Keratinocyte (primary cell): ENCODE data around the gene DHRSX. TPM values are rescaled to one million over a fixed set of nuclear protein-coding genes. Genes with fewer than 3 reads are reported as not detected.

Experiments
- DNase-seq: peaks from one replicate; pipeline ENCODE4 v3.0.0-alpha.2; 2011; ENCODE audit warnings: low read depth, missing footprints, low spot score
- FAIRE-seq: peaks from 2 replicates; lab custom pipeline; 2011; peaks lifted over from hg19 to GRCh38; lab: Jason Lieb, UNC
- H2AFZ ChIP-seq: 2 replicates; pipeline ENCODE4 v1.6.0; 2012; ENCODE audit warnings: low read length, control low read depth, inconsistent platforms; ENCODE audit not compliant: control insufficient read depth
- H3K27ac ChIP-seq: 2 replicates; pipeline ENCODE4 v1.5.1; 2011; ENCODE audit warnings: low read length; ENCODE audit not compliant: control insufficient read depth, insufficient read depth
- H3K27me3 ChIP-seq: 3 replicates; pipeline ENCODE4 v1.6.0; 2011; ENCODE audit warnings: low read length; ENCODE audit not compliant: control insufficient read depth, insufficient read depth; ENCODE audit errors: extremely low read depth
- H3K36me3 ChIP-seq, 2 experiments: 2 replicates in 1 of 2; 3 replicates in 1 of 2; pipeline ENCODE4 v1.5.1; 2011; ENCODE audit warnings: low read length in 2 of 2, mild to moderate bottlenecking in 1 of 2; ENCODE audit not compliant: control insufficient read depth in 2 of 2, insufficient read depth in 2 of 2; ENCODE audit errors: extremely low read depth in 1 of 2
- H3K4me1 ChIP-seq: 3 replicates; pipeline ENCODE4 v1.5.1; 2011; ENCODE audit warnings: low read length; ENCODE audit not compliant: control insufficient read depth, insufficient read depth; ENCODE audit errors: extremely low read depth
- H3K4me2 ChIP-seq: 3 replicates; pipeline ENCODE4 v1.6.0; 2011; ENCODE audit warnings: low read depth, low read length; ENCODE audit not compliant: control insufficient read depth, insufficient read depth; ENCODE audit errors: extremely low read depth
- H3K4me3 ChIP-seq, 3 experiments: fragments of 200-600 bp in 1 of 3; sonication (generic) in 1 of 3; 2 replicates in 2 of 3; 3 replicates in 1 of 3; pipeline ENCODE4 v1.5.1; 2011 to 2016; ENCODE audit warnings: low read length in 3 of 3, mild to moderate bottlenecking in 3 of 3, control low read depth in 2 of 3, inconsistent platforms in 1 of 3, low read depth in 1 of 3, mixed read lengths in 1 of 3, mixed run types in 1 of 3, moderate library complexity in 1 of 3; ENCODE audit not compliant: control insufficient read depth in 2 of 3, insufficient read depth in 2 of 3; ENCODE audit errors: extremely low read depth in 1 of 3
- H3K79me2 ChIP-seq: 2 replicates; pipeline ENCODE4 v1.6.0; 2012; ENCODE audit warnings: low read length; ENCODE audit not compliant: control insufficient read depth, insufficient read depth
- H3K9ac ChIP-seq: 3 replicates; pipeline ENCODE4 v1.6.0; 2011; ENCODE audit warnings: low read length; ENCODE audit not compliant: control insufficient read depth, insufficient read depth; ENCODE audit errors: extremely low read depth
- H3K9me1 ChIP-seq: 3 replicates; pipeline ENCODE4 v1.6.0; 2011; ENCODE audit warnings: low read length; ENCODE audit not compliant: control insufficient read depth, insufficient read depth; ENCODE audit errors: extremely low read depth
- H3K9me3 ChIP-seq: 2 replicates; pipeline ENCODE4 v1.5.1; 2012; ENCODE audit warnings: low read depth, low read length; ENCODE audit not compliant: control insufficient read depth
- H4K20me1 ChIP-seq: 3 replicates; pipeline ENCODE4 v1.6.0; 2011; ENCODE audit warnings: low read length; ENCODE audit not compliant: control insufficient read depth, insufficient read depth; ENCODE audit errors: extremely low read depth
- CTCF ChIP-seq, 3 experiments: IDR thresholded peaks in 1 of 3; conservative IDR thresholded peaks in 1 of 3; optimal IDR thresholded peaks in 1 of 3; 2 replicates in 2 of 3; 3 replicates in 1 of 3; pipeline versions ENCODE3 to v1.5.1; 2011; ENCODE audit warnings: low read length in 3 of 3, mild to moderate bottlenecking in 3 of 3, moderate library complexity in 2 of 3, control low read depth in 1 of 3, inconsistent platforms in 1 of 3; ENCODE audit not compliant: insufficient read depth in 2 of 3; ENCODE audit errors: extremely low read depth in 1 of 3
- EZH2 ChIP-seq: IDR thresholded peaks from one replicate; pipeline ENCODE4 v1.6.1; 2012; ENCODE audit warnings: inconsistent platforms, mild to moderate bottlenecking, low read length, moderate library complexity
- dilution Hi-C: fragments of 300-500 bp; cut with MboI; formaldehyde crosslinking; loops from one replicate; pipeline ENCODE4 v1.7.0; 2020; ENCODE audit warnings: low sequenced_read_pairs; ENCODE audit not compliant: extremely low pct_ligation_motif_present
- polyA plus RNA-seq, 5 experiments: library from polyadenylated mRNA; depleted of rRNA in 3 of 5; stranded (reverse) in 3 of 5; stranded (forward) in 1 of 5; unstranded in 1 of 5; fragments of >200 nt; gene quantifications; 1 replicate in 1 of 5; 2 replicates in 3 of 5; 3 replicates in 1 of 5; pipeline versions ENCODE4 v1.2.1 to v1.2.3, GENCODE V29; 2011 to 2012; ENCODE audit warnings: missing spikeins in 2 of 5, low read depth in 1 of 5, low replicate concordance in 1 of 5

DHRSX gene
- polyA plus RNA-seq, 1 donor (not counting 4 experiments of a cell fraction or from before 2014, with no cell fraction given): 20.4 TPM

GRCh38 chrX:2451501-2452316 is 49.1 kb downstream of the DHRSX start:
- Histone ChIP-seq H3K9ac (no peak overlapping the region), H3K27ac (no peak overlapping the region), H3K79me2 (peaks cover 24% of the 10 kb centered on the region), H4K20me1 (peaks cover 4% of the 10 kb centered on the region), H3K9me1 (no peaks in the 10 kb centered on the region), H3K4me3 (no peak overlapping the region), H3K36me3 (peaks cover 0 to 6% of the 10 kb centered on the region in 2 experiments), H3K4me2 (no peak overlapping the region), H3K4me1 (no peaks in the 10 kb centered on the region), H2AFZ (no peak overlapping the region), H3K9me3 (peaks cover 2% of the 10 kb centered on the region), H3K27me3 (no peaks in the 10 kb centered on the region)
- no peak for TF ChIP-seq EZH2
- TF ChIP-seq CTCF (optimal IDR thresholded peaks at IDR 0.05 in 1 of 3, IDR thresholded peaks at IDR 0.05 in 1 of 3, conservative IDR thresholded peaks at IDR 0.05 in 1 of 3; ENCODE audit: extremely low read depth in 1 of 3, insufficient read depth in 2 of 3, low read length in 3 of 3): no peak
- dilution Hi-C loops: no loop called here
- FAIRE-seq (no peak), DNase-seq (no peak)

DNA sequence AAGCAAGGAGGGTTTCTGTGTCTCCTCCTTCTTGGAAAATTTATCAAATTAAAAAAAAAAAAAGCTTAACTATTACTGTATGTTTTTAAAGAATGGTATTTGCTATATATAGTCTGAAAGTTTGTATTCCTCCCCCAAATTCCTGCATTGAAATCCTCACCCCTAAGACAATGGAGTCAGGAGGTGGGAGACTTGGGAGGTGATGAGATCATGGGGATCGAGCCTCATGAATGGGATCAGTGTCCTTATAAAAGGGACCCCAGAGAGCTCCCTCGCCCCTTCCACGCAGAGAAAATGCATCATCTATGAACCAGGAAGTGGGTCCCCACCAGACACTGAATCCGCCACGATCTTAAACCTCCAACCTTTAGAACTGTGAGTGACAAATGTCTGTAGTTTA is 50.1 kb downstream of the DHRSX start:
- H3K4me3 ChIP-seq: no peak overlapping the region
- no peaks in the 10 kb centered on the region for H3K9me1 ChIP-seq
- peaks cover 2% of the 10 kb centered on the region for H3K9me3 ChIP-seq
- H3K27me3 ChIP-seq: no peaks in the 10 kb centered on the region
- no peak overlapping the region for H3K27ac ChIP-seq
- H4K20me1 ChIP-seq: peaks cover 4% of the 10 kb centered on the region
- DNase-seq (no peak), FAIRE-seq (no peak)
- dilution Hi-C loops: no loop called here
- H3K79me2 ChIP-seq: peaks cover 29% of the 10 kb centered on the region
- H2AFZ ChIP-seq: no peak overlapping the region
- H3K4me1 ChIP-seq: no peaks in the 10 kb centered on the region
- H3K9ac ChIP-seq: no peak overlapping the region
- TF ChIP-seq EZH2 (no peak), CTCF (optimal IDR thresholded peaks at IDR 0.05 in 1 of 3, IDR thresholded peaks at IDR 0.05 in 1 of 3, conservative IDR thresholded peaks at IDR 0.05 in 1 of 3; ENCODE audit: extremely low read depth in 1 of 3, insufficient read depth in 2 of 3, low read length in 3 of 3) (no peak)
- H3K4me2 ChIP-seq: no peak overlapping the region
- H3K36me3 ChIP-seq: peaks cover 0 to 6% of the 10 kb centered on the region in 2 experiments
